Activated CD8-positive, alpha-beta memory T cell treated with anti-CD3 and anti-CD28 coated beads, Interleukin-2, amount 10 ng/mL, durations not matched to agents 7 days and 5 days (primary cell): Measurements from ENCODE around the gene CLEC6A. TPM values are rescaled to one million over a fixed set of nuclear protein-coding genes. Genes with fewer than 3 reads are reported as not detected.

Experiments
- ATAC-seq: fragments of 150-1000 bp; cut with Tn5 transposase; one replicate; pipeline ENCODE4 v1.10.0; 2021; ENCODE audit warnings: moderate library complexity
- CTCF ChIA-PET: fragments of 350-600 bp; sonication (Branson Sonifier 250); formaldehyde crosslinking; loops from one replicate; lab custom pipeline; 2021; ENCODE audit warnings: antibody characterized with exemption; lab: Charles Lee
- DNase-seq: peaks from one replicate; pipeline ENCODE4 v3.0.0-alpha.2; 2020
- H3K27ac Mint-ChIP-seq: one replicate; pipeline ENCODE4 v1.8.0; 2021; ENCODE audit warnings: mild to moderate bottlenecking, mixed read lengths
- H3K27me3 Mint-ChIP-seq: one replicate; pipeline ENCODE4 v1.8.0; 2021; ENCODE audit warnings: mixed read lengths
- H3K36me3 Mint-ChIP-seq: one replicate; pipeline ENCODE4 v1.8.0; 2021; ENCODE audit warnings: mild to moderate bottlenecking, mixed read lengths
- H3K4me1 Mint-ChIP-seq: one replicate; pipeline ENCODE4 v1.8.0; 2021; ENCODE audit warnings: mixed read lengths
- H3K4me3 Mint-ChIP-seq: one replicate; pipeline ENCODE4 v1.8.0; 2021; ENCODE audit warnings: mild to moderate bottlenecking, moderate library complexity, mixed read lengths
- H3K9me3 Mint-ChIP-seq: one replicate; pipeline ENCODE4 v1.8.0; 2022; ENCODE audit warnings: low read depth, mixed read lengths
- total RNA-seq, 2 experiments: library from RNA; stranded (reverse); gene quantifications; one replicate each; pipeline ENCODE4 v1.2.3, GENCODE V29; 2021

Gene CLEC6A
- total RNA-seq, 2 experiments from 2014 or later = not detected

- Mint-ChIP-seq H3K27ac (no peak overlapping the region), H3K27me3 (peaks cover 50% of the 10 kb centered on the region), H3K9me3 (no peaks in the 10 kb centered on the region), H3K36me3 (no peaks in the 10 kb centered on the region), H3K4me3 (no peak overlapping the region), H3K4me1 (no peaks in the 10 kb centered on the region)
- CTCF ChIA-PET = no interaction called here
- ATAC-seq (no peak), DNase-seq (no peak)
These were observed 52.5 kb downstream of the CLEC6A start for GRCh38 chr12:8508223-8508622.

DNA sequence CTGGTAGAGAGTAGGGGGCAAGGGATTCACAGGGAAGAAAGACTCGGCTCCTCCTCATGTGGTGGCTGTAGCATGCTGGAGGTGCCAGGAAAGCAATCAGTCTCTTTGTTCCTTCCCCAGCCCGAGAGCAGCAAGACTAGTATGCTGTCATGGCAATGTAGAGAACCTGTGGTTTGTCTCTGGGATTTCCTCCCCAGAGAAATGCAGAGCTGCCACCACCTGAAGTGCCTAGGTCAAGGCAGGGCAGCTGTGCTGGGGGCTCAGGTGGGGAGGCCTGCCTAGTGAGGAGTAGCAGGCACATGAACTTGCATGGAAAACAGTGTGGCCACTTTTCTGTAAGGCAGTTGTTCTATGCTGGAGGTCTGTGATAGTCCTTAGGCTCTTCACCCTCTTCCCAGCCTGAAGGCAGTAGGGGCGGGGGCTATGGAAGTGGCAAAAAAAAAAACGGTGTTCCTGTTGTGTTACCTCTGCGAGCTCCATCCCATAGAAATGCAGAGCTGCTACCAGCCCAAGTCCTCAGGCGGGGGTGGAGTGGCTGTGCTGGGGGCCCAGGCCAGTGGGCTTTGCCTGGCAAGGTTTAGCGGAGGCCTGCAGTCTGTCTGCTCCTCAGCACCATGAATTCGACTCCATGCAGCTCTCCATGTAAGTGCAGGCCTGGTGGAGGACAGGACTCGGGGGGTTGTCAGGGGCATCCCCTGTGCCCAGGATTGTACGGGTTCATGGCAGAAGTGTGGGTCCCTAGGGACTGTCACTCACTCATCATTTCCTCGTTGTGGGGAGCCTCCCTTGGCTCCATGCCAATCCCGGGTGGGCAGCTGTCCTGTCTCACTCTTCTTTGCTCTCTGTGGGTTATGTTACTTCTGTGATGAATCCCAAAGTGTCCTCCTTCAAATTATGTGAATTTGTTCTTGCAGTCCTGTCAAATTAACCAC lies 53.4 kb downstream of the CLEC6A start:
- CTCF ChIA-PET = no interaction called here
- no peak for DNase-seq
- Mint-ChIP-seq H3K9me3 (no peaks in the 10 kb centered on the region), H3K27me3 (peaks cover 56% of the 10 kb centered on the region), H3K36me3 (no peaks in the 10 kb centered on the region), H3K27ac (no peak overlapping the region), H3K4me1 (no peaks in the 10 kb centered on the region), H3K4me3 (no peak overlapping the region)
- ATAC-seq = no peak

GRCh38 chr12:8513256-8513655 lies 57.5 kb downstream of the CLEC6A start, which contains the start of gene CLEC4D:
Gene CLEC4D (plus strand): TSS chr12:8513503. CDS start chr12:8513733, 230 bp downstream.
- Mint-ChIP-seq H3K27me3 (peaks cover 50% of the 10 kb centered on the region), H3K9me3 (no peaks in the 10 kb centered on the region), H3K4me1 (no peaks in the 10 kb centered on the region), H3K36me3 (no peaks in the 10 kb centered on the region), H3K27ac (no peak within 1 kb of the TSS), H3K4me3 (no peak within 1 kb of the TSS)
- ATAC-seq = no peak
- DNase-seq = no peak
- CTCF ChIA-PET = no interaction called here

DNA sequence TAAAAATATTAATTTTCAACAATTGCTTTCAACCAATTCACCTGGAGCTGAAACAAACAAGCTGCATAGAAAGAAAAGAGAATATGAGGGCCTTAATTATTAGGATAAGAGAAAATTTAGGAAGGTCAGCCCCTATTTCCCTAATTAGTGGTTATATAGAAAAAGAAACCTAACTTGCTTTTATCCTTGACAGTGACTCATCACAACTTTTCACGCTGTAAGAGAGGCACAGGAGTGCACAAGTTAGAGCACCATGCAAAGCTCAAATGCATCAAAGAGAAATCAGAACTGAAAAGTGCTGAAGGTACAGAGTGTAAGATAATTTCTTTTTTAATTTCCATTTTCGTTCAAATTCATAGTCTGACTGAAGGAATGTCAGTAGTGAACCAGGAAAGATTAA lies 62.2 kb downstream of the CLEC6A start:
- Mint-ChIP-seq H3K9me3 (no peaks in the 10 kb centered on the region), H3K4me1 (no peaks in the 10 kb centered on the region), H3K4me3 (no peak overlapping the region), H3K27ac (no peak overlapping the region), H3K36me3 (no peaks in the 10 kb centered on the region), H3K27me3 (peaks cover 63% of the 10 kb centered on the region)
- CTCF ChIA-PET = interaction anchor here (2.4 kb wide), 1 partner anchor 26 kb away, joined by 9 read pairs; no protein-coding TSS in a partner anchor
- no peak for DNase-seq
- ATAC-seq = no peak

DNA sequence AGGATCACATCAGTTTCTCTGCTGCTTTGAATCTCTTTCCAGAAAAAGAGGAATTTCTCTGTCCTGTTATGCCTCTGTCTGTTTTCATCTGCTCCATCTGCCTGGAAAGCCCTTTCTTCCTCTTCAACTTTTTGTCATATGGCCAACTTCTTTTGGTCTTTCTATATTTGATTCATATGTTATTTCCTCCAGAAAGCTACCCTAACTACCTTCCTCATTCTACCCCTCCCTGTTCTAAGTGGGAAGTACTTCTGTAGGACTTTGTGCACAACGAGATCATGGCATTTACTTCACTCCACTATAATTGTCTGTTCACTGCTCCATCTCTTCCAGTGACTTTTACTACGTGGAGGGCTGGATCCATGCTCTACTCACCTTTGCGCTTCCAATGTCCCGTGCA lies 63.4 kb downstream of the CLEC6A start:
- CTCF ChIA-PET = interaction anchor here (2.4 kb wide), 1 partner anchor 25 kb away, joined by 9 read pairs; no protein-coding TSS in a partner anchor
- Mint-ChIP-seq H3K27ac (no peak overlapping the region), H3K9me3 (no peaks in the 10 kb centered on the region), H3K27me3 (peaks cover 67% of the 10 kb centered on the region), H3K36me3 (no peaks in the 10 kb centered on the region), H3K4me3 (no peak overlapping the region), H3K4me1 (no peaks in the 10 kb centered on the region)
- no peak for DNase-seq
- ATAC-seq = no peak

DNA sequence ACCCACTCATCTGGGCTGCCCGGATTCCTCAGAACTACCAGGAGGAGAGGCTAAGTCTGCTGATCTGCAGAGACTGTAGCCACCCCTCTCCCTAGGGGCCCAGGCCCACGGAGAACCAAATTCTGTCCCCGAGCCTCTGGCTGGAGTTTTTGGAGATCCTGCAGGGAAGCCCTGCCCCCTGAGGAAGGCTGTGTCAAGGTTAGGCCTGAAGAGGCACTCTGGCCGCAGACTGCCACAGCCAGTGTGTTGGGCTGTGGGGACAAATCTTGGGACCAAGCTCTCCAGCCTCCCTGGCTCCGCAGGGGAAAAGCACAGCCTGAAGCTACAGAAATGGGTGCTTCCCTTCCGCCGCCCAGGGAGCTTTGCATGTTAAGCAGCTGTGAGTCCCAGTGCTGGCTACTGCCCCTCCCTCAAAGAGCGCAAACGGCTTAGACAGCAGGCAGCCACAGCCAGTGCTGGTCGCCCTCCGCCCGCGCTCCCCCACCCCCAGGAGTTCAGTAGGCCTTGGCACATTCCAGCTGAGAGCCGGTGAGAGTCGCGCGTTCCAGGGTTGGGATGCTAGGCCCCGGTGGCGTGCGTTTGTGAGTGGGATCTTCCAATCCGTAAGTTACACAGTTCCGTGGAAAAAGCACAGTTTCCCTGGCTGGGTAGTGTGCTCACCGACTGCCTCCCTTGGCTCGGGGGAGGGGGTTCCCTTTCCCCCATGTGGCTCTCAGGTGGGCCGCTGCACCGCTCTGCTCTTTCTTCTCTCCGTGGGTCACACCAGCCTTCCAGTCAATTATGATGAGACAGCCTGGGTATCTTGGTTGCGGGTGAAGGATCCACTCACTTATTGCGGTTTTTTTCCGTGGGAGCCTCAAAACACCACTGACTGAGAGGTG lies 71.7 kb downstream of the CLEC6A start:
- DNase-seq (no peak), ATAC-seq (no peak)
- H3K27ac Mint-ChIP-seq = no peak overlapping the region
- H3K36me3 Mint-ChIP-seq = no peaks in the 10 kb centered on the region
- H3K4me1 Mint-ChIP-seq = no peaks in the 10 kb centered on the region
- CTCF ChIA-PET = no interaction called here
- peaks cover 53% of the 10 kb centered on the region for H3K27me3 Mint-ChIP-seq
- H3K4me3 Mint-ChIP-seq = no peak overlapping the region
- no peaks in the 10 kb centered on the region for H3K9me3 Mint-ChIP-seq

Other genes with a start within 250 kb of the CLEC6A start
- gene FAM90A1, start 228.3 kb upstream of the CLEC6A start, total RNA-seq = under 1 TPM in 1 of 2 experiments, not detected in 1; 0.14 TPM
- gene CLEC4D, start 57.5 kb downstream of the CLEC6A start, total RNA-seq = not detected
- gene CLEC4E, start 84.9 kb downstream of the CLEC6A start, total RNA-seq = not detected
- gene AICDA, start 156.9 kb downstream of the CLEC6A start, total RNA-seq = not detected
- not detected for gene MFAP5, start 206.9 kb downstream of the CLEC6A start, total RNA-seq
- gene RIMKLB, start 242.0 kb downstream of the CLEC6A start, total RNA-seq = 1 to 10 TPM; 1.1 to 2.1 TPM